SK-N-SH (cell line): ENCODE measurements around the gene STX18.
"Not testable (repeated sequence)": the region's sequence is repeated elsewhere in the genome, so short reads cannot be mapped to it uniquely, and the experiment has no call there.

ENCODE experiments used
- CHD2 ChIP-seq: fragments of 150-350 bp; IDR thresholded peaks from 2 replicates; pipeline ENCODE4 v1.6.1; 2018; ENCODE audit warnings: low read length; ENCODE audit not compliant: partially characterized antibody
- ELF1 ChIP-seq: IDR thresholded peaks from 2 replicates; pipeline ENCODE4 v1.4.0; 2012
- EZH2phosphoT487 ChIP-seq: fragments of 200-600 bp; sonication (generic); IDR thresholded peaks from 2 replicates; pipeline ENCODE4 v1.6.1; 2017; ENCODE audit warnings: low read depth, mixed run types, mild to moderate bottlenecking, antibody characterized with exemption, moderate library complexity, borderline replicate concordance
- FOXM1 ChIP-seq: IDR thresholded peaks from 2 replicates; pipeline ENCODE4 v1.4.0; 2012; ENCODE audit warnings: low read depth, mild to moderate bottlenecking
- GABPA ChIP-seq: IDR thresholded peaks from 2 replicates; pipeline ENCODE4 v1.4.0; 2012; ENCODE audit warnings: low read depth, mild to moderate bottlenecking
- JUND ChIP-seq: IDR thresholded peaks from 2 replicates; pipeline ENCODE4 v1.4.0; 2012
- NFIC ChIP-seq: IDR thresholded peaks from 2 replicates; pipeline ENCODE4 v1.4.0; 2012; ENCODE audit warnings: borderline replicate concordance
- POLR2AphosphoS5 ChIP-seq: IDR thresholded peaks from 2 replicates; pipeline ENCODE4 v1.6.1; 2012; ENCODE audit warnings: low read depth, low read length
- RXRA ChIP-seq: IDR thresholded peaks from 2 replicates; pipeline ENCODE4 v1.4.0; 2012; ENCODE audit warnings: low read depth, mild to moderate bottlenecking, borderline replicate concordance
- SMC3 ChIP-seq: IDR thresholded peaks from 2 replicates; pipeline ENCODE4 v1.6.1; 2012; ENCODE audit warnings: low read depth, low read length, improper control_type of control experiment
- USF2 ChIP-seq: fragments of 150-350 bp; IDR thresholded peaks from 2 replicates; pipeline ENCODE4 v1.6.1; 2017; ENCODE audit warnings: antibody characterized with exemption, low read length, low read depth, borderline replicate concordance
- TF ChIP-seq, protein P1 (sequence below): fragments of 200-600 bp; sonication (generic); IDR thresholded peaks from 2 replicates; pipeline ENCODE4 v1.6.1; 2017; ENCODE audit warnings: antibody characterized with exemption, mild to moderate bottlenecking, moderate library complexity

DNA sequence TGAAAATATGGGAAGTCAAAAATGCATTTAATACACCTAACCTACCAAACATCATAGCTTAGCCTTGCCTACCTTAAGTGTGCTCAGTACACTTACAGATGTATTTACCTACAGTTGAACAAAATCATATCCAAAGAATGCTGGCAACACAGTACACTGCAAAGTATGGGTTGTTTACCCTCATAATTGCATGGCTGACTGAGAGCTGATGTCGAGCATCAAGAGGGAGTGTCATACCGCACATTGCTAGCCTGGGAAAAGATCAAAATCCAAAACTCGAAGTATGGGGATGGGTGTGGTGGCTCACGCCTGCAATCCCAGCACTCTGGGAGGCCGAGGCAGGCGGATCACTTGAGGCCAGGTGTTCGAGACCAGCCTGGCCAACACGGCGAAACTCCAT is 36.6 kb downstream of the STX18 start:
- TF ChIP-seq, protein P1, sequence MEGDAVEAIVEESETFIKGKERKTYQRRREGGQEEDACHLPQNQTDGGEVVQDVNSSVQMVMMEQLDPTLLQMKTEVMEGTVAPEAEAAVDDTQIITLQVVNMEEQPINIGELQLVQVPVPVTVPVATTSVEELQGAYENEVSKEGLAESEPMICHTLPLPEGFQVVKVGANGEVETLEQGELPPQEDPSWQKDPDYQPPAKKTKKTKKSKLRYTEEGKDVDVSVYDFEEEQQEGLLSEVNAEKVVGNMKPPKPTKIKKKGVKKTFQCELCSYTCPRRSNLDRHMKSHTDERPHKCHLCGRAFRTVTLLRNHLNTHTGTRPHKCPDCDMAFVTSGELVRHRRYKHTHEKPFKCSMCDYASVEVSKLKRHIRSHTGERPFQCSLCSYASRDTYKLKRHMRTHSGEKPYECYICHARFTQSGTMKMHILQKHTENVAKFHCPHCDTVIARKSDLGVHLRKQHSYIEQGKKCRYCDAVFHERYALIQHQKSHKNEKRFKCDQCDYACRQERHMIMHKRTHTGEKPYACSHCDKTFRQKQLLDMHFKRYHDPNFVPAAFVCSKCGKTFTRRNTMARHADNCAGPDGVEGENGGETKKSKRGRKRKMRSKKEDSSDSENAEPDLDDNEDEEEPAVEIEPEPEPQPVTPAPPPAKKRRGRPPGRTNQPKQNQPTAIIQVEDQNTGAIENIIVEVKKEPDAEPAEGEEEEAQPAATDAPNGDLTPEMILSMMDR = not testable (repeated sequence)
- not testable (repeated sequence) for TF ChIP-seq ELF1, JUND, USF2, CHD2, POLR2AphosphoS5, FOXM1, EZH2phosphoT487, GABPA, SMC3, NFIC, RXRA
